K562 (cell line): ENCODE data around the gene RGS6.

Experiments
- MCM3 ChIP-seq: fragments of 450-650 bp; IDR thresholded peaks from 2 replicates; pipeline ENCODE4 v1.6.1; 2016
- PCBP1 ChIP-seq: fragments of 200-400 bp; formaldehyde crosslinking; IDR thresholded peaks from 2 replicates; pipeline ENCODE4 v1.6.1; 2018; ENCODE audit warnings: mild to moderate bottlenecking, low read depth, low read length; ENCODE audit not compliant: poor library complexity, severe bottlenecking
- ZC3H8 ChIP-seq: fragments of 450-650 bp; IDR thresholded peaks from 2 replicates; pipeline ENCODE4 v1.6.1; 2017
- ZKSCAN3 ChIP-seq: fragments of 250-450 bp; sonication (Bioruptor Pico); IDR thresholded peaks from 2 replicates; pipeline ENCODE4 v1.4.0; 2020
- TF ChIP-seq, protein P1 (sequence below), 2 experiments: fragments of 450-650 bp in 1 of 2; sonication (generic) in 1 of 2; formaldehyde crosslinking in 1 of 2; IDR thresholded peaks; 2 replicates each; pipeline versions ENCODE4 v1.7.1 to v1.9.0; 2016 to 2022; ENCODE audit warnings: inconsistent platforms in 1 of 2, mild to moderate bottlenecking in 1 of 2, missing genetic modification reagents in 1 of 2

DNA sequence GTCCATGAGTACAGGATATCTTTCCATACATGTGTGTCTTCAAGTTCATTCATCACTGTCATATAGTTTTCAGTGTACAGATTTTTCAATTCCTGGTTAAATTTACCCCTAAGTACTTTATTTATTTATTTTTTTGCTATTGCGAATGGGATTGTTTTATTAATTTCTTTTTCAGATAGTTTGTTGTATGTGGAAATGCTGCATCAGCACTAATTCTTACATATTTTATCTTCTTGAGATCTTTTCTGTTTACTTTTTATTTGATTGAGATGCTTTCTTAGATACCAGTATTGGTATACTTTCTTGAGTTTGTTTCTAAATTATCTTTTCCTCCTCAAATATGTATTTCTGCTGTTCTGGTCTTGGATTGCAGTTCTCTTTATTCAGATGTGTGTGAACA is 148.9 kb downstream of the RGS6 start:
- no peak for TF ChIP-seq MCM3
- TF ChIP-seq ZKSCAN3 (CRISPR knock-in tag): no peak
- TF ChIP-seq PCBP1: no peak
- TF ChIP-seq ZC3H8: no peak
- TF ChIP-seq, protein P1, sequence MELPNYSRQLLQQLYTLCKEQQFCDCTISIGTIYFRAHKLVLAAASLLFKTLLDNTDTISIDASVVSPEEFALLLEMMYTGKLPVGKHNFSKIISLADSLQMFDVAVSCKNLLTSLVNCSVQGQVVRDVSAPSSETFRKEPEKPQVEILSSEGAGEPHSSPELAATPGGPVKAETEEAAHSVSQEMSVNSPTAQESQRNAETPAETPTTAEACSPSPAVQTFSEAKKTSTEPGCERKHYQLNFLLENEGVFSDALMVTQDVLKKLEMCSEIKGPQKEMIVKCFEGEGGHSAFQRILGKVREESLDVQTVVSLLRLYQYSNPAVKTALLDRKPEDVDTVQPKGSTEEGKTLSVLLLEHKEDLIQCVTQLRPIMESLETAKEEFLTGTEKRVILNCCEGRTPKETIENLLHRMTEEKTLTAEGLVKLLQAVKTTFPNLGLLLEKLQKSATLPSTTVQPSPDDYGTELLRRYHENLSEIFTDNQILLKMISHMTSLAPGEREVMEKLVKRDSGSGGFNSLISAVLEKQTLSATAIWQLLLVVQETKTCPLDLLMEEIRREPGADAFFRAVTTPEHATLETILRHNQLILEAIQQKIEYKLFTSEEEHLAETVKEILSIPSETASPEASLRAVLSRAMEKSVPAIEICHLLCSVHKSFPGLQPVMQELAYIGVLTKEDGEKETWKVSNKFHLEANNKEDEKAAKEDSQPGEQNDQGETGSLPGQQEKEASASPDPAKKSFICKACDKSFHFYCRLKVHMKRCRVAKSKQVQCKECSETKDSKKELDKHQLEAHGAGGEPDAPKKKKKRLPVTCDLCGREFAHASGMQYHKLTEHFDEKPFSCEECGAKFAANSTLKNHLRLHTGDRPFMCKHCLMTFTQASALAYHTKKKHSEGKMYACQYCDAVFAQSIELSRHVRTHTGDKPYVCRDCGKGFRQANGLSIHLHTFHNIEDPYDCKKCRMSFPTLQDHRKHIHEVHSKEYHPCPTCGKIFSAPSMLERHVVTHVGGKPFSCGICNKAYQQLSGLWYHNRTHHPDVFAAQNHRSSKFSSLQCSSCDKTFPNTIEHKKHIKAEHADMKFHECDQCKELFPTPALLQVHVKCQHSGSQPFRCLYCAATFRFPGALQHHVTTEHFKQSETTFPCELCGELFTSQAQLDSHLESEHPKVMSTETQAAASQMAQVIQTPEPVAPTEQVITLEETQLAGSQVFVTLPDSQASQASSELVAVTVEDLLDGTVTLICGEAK (IDR thresholded peaks at IDR 0.05): no peak
- TF ChIP-seq, protein P1 (CRISPR knock-in tag; IDR thresholded peaks at IDR 0.05): no peak
